Muscle of leg (tissue), 11 donors: ENCODE measurements around the gene RACGAP1. TPM values are rescaled to one million over a fixed set of nuclear protein-coding genes. Genes with fewer than 3 reads are reported as not detected.

Experiments
- DNase-seq: peaks from one replicate; pipeline ENCODE4 v3.0.0; 2013
- H3K27ac ChIP-seq: one replicate; pipeline ENCODE4 v1.5.1; 2013; ENCODE audit warnings: mild to moderate bottlenecking, low read length, control low read depth
- H3K27me3 ChIP-seq: one replicate; pipeline ENCODE4 v1.6.1; 2013; ENCODE audit warnings: low read length; ENCODE audit not compliant: control insufficient read depth, insufficient read depth
- H3K36me3 ChIP-seq: one replicate; pipeline ENCODE4 v1.6.1; 2013; ENCODE audit warnings: low read length; ENCODE audit not compliant: control insufficient read depth, insufficient read depth
- H3K4me1 ChIP-seq: one replicate; pipeline ENCODE4 v1.6.1; 2013; ENCODE audit warnings: low read length; ENCODE audit not compliant: control insufficient read depth, insufficient read depth
- H3K4me3 ChIP-seq: one replicate; pipeline ENCODE4 v1.5.1; 2013; ENCODE audit warnings: low read length, control low read depth
- H3K9me3 ChIP-seq: replicated peaks from 2 replicates; pipeline ENCODE4 v1.6.1; 2013; ENCODE audit warnings: low read depth, low read length; ENCODE audit not compliant: control insufficient read depth
- WGBS: methylation state at CpG from one replicate; pipeline ENCODE4 v1.1.5; 2013; ENCODE audit warnings: missing lambda C conversion rate; ENCODE audit not compliant: insufficient coverage; 5-methylcytosine and 5-hydroxymethylcytosine counted together
- polyA plus RNA-seq, 8 donors: library from polyadenylated mRNA; unstranded; fragments of 120-200 nt; gene quantifications; one replicate each; pipeline versions ENCODE4 v1.2.1 to v1.2.3, GENCODE V29; 2013; ENCODE audit warnings: inconsistent platforms in 1 of 8, low replicate concordance in 1 of 8; ENCODE audit not compliant: insufficient read length in 8 of 8, insufficient read depth in 1 of 8
- total RNA-seq: library from RNA; stranded (reverse); fragments of 120-200 nt; gene quantifications from one replicate; pipeline ENCODE4 v1.2.4, GENCODE V29; 2013

RACGAP1 gene
- total and polyA plus RNA-seq, 9 donors: 21.3 to 40.7 (median 28.8) TPM

DNA sequence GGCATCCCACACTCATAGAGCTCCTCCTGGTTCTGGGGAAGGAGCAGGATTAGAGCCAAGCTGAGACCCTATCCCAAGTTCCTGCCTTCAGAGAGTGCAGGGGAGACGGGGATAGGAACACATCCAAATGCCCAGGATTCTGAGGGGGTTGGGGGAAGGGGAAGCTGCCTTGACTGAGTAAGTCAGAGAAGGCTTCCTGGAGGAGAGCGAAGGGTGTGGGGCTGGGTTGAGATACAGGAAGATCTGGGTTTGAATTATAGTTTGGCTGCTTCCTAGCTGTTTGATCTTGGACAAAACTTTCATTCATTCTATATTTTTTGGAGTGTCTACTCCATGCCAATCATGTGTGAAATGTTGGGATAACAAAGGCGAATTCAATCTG is 82.8 kb downstream of the RACGAP1 start:
- Histone ChIP-seq H3K4me3 (no peak overlapping the region), H3K27ac (no peak overlapping the region), H3K4me1 (peaks cover 2% of the 10 kb centered on the region), H3K27me3 (peaks cover 16% of the 10 kb centered on the region), H3K9me3 (no peaks in the 10 kb centered on the region), H3K36me3 (no peaks in the 10 kb centered on the region)
- 91% methylated on average over 2 of the region's 3 CpGs for WGBS
- DNase-seq: no peak

DNA sequence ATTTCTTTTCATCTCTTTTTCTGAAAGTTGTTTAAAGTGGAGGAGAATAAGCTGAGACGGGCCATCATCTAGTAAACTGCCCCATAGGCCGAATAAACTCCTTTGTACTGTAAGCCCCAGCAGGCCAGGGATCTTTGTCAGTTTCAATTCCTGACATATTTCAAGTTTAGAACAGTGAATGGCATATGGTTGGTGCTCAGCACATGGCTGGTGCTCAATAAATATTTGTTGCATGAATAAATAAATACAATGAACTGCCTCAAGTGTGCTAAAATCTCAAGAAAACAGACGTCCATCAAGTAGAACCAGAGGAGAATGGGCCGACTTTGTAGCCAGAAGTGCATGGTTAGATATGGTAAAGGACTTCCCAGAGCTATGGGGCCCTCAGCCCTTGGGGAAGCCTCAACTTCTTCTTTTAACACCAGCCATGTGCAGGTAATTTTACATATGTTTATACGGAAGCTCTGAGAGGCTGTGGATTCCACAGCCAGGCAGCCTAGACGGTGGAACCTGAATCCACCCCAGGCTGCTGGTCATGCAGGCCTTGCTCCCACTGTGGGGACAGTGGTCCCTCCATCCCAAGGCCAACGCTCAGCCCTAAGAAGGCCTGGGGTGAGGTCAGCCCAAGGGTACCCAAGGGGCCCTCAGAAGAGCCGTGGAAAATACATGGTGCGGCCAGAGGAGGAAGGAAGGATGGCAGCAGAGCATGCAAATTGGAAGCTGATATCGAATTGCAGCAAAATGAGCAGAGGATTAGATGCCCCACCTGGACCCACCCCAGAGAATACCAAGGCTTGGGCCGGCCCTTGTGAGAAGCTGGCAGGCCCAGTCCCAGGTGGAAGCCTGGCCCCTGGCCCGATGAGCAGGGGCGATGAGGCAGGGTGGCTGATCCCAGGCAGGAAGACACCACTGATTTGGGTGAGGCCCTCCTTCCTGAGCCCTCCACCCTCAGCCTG is 83.5 kb downstream of the RACGAP1 start:
- Histone ChIP-seq H3K27me3 (peaks cover 16% of the 10 kb centered on the region), H3K9me3 (no peaks in the 10 kb centered on the region), H3K36me3 (no peaks in the 10 kb centered on the region), H3K4me1 (peaks cover 2% of the 10 kb centered on the region), H3K27ac (no peak overlapping the region), H3K4me3 (no peak overlapping the region)
- 69% methylated on average over 10 of the region's 13 CpGs for WGBS
- DNase-seq: no peak

DNA sequence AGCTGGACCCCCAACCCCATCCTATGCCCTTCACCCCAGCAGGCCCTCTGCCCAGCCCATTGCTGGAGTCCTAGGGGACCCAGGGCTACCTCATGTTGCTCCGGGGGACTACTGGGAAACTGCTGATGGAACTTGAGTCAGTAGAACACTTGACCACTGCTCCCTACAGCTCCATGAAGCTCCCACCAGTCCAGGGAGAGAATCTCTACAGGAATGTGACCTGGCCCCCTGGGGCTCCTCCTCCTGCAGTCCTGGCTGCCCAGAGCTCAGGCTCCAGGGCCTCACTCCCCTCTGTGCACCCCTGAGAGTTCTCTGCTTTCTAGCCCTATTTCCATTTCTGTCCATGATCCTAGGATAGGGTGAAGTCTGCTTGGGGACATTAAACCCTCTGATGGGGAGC is 85.6 kb downstream of the RACGAP1 start:
- no peak for DNase-seq
- no peaks in the 10 kb centered on the region for H3K9me3 ChIP-seq
- no peak overlapping the region for H3K4me3 ChIP-seq
- H3K27ac ChIP-seq: no peak overlapping the region
- WGBS: 63% methylated on average over 1 of the region's 1 CpG
- H3K36me3 ChIP-seq: no peaks in the 10 kb centered on the region
- no peaks in the 10 kb centered on the region for H3K4me1 ChIP-seq
- H3K27me3 ChIP-seq: peaks cover 14% of the 10 kb centered on the region

DNA sequence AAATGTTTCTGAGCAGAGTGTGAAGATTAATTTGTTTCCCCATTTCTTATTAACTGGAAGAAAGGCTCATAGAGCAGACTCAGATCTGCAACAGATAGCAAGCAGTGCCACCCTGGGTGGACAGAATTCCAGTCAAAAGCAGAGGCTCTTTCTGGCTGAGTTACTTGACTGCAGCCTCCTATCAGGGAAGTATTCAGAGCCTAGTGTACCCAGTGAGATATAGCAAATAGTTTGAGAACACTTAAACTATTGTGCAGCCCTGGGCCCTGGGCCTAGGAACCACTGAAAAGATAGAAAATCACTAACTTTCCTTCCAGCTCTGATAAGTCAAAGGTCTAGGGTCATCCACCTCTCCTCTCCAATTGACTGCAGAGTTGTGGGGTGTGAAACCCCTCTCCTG is 86.0 kb downstream of the RACGAP1 start:
- Histone ChIP-seq H3K27me3 (peaks cover 12% of the 10 kb centered on the region), H3K9me3 (no peaks in the 10 kb centered on the region), H3K4me1 (no peaks in the 10 kb centered on the region), H3K27ac (no peak overlapping the region), H3K4me3 (no peak overlapping the region), H3K36me3 (no peaks in the 10 kb centered on the region)
- DNase-seq: no peak

Other genes starting within 250 kb of the RACGAP1 start
- gene NCKAP5L, start 197.1 kb downstream of the RACGAP1 start, total RNA-seq: 22.7 TPM
- 10 to 100 TPM; 27.8 to 50.7 (median 42.0) TPM for gene NCKAP5L, start 197.1 kb downstream of the RACGAP1 start, polyA plus RNA-seq
- 4.0 TPM for gene BCDIN3D, start 182.4 kb downstream of the RACGAP1 start, total RNA-seq
- 1 to 10 TPM; 4.4 to 6.4 (median 5.5) TPM for gene BCDIN3D, start 182.4 kb downstream of the RACGAP1 start, polyA plus RNA-seq
- gene FAIM2, start 121.6 kb downstream of the RACGAP1 start, total RNA-seq: 3.6 TPM
- gene FAIM2, start 121.6 kb downstream of the RACGAP1 start, polyA plus RNA-seq: 10 to 100 TPM in 3 of 8 donors, 1 to 10 TPM in 5; 6.5 to 16.1 (median 8.4) TPM
- gene AQP2, start 74.8 kb downstream of the RACGAP1 start, total RNA-seq: not detected
- under 1 TPM in 2 of 8 donors, not detected in 6; 0.05 to 0.09 TPM for gene AQP2, start 74.8 kb downstream of the RACGAP1 start, polyA plus RNA-seq
- gene AQP5, start 63.6 kb downstream of the RACGAP1 start, total RNA-seq: 0.71 TPM
- 1 to 10 TPM in 1 of 8 donors, under 1 TPM in 7; 0.23 to 1.1 (median 0.55) TPM for gene AQP5, start 63.6 kb downstream of the RACGAP1 start, polyA plus RNA-seq
- 0.13 TPM for gene AQP6, start 52.5 kb downstream of the RACGAP1 start, total RNA-seq
- gene AQP6, start 52.5 kb downstream of the RACGAP1 start, polyA plus RNA-seq: under 1 TPM; 0.09 to 0.31 (median 0.15) TPM
- 3.5 TPM for gene ASIC1, start 32.1 kb upstream of the RACGAP1 start, total RNA-seq
- gene ASIC1, start 32.1 kb upstream of the RACGAP1 start, polyA plus RNA-seq: 10 to 100 TPM in 5 of 8 donors, 1 to 10 TPM in 3; 8.0 to 12.3 (median 11.0) TPM
- 25.1 TPM for gene SMARCD1, start 59.8 kb upstream of the RACGAP1 start, total RNA-seq
- 10 to 100 TPM; 48.6 to 67.0 (median 54.9) TPM for gene SMARCD1, start 59.8 kb upstream of the RACGAP1 start, polyA plus RNA-seq
- 56.3 TPM for gene GPD1, start 78.5 kb upstream of the RACGAP1 start, total RNA-seq
- gene GPD1, start 78.5 kb upstream of the RACGAP1 start, polyA plus RNA-seq: 10 to 100 TPM; 23.6 to 70.2 (median 57.6) TPM
- 58.6 TPM for gene COX14, start 86.7 kb upstream of the RACGAP1 start, total RNA-seq
- 10 to 100 TPM; 27.1 to 55.0 (median 35.7) TPM for gene COX14, start 86.7 kb upstream of the RACGAP1 start, polyA plus RNA-seq
- gene CERS5, start 141.9 kb upstream of the RACGAP1 start, total RNA-seq: 35.9 TPM
- gene CERS5, start 141.9 kb upstream of the RACGAP1 start, polyA plus RNA-seq: 10 to 100 TPM; 33.5 to 52.6 (median 43.9) TPM